A673 (cell line): ENCODE results near the gene MPZL1.

Experiments
- EZH2 ChIP-seq: fragments of 200-600 bp; sonication (generic); IDR thresholded peaks from 2 replicates; pipeline ENCODE4 v1.6.1; 2017; ENCODE audit warnings: borderline replicate concordance, low read depth, mild to moderate bottlenecking, mixed read lengths, antibody characterized with exemption, low read length; ENCODE audit not compliant: poor library complexity, severe bottlenecking
- TF ChIP-seq, protein P1 (sequence below): fragments of 300-800, 200-600 bp; sonication (generic); conservative IDR thresholded peaks from 2 replicates; pipeline ENCODE4 v1.5.1; 2017; ENCODE audit warnings: low read depth, mild to moderate bottlenecking, antibody characterized with exemption, low read length, moderate library complexity, mixed read lengths

DNA sequence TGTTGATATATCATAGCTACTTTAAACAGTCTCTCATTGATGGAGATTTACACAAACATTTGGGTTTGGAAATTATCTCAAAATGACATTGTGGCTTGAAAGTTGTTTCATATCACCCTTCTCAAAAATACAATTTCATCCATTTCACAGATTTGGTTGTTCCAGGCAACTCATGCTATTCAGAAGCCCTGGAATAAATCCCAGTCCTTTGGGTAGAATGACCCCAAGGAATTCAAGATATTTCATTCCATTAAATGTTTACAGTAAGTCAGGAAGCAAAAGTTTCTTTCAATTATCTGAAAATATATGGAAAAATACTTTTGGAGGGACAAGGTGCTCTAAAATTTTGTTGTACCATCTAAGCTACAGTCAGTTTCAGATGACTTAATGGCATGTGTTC, 27.1 kb downstream of the MPZL1 start:
- TF ChIP-seq, protein P1, sequence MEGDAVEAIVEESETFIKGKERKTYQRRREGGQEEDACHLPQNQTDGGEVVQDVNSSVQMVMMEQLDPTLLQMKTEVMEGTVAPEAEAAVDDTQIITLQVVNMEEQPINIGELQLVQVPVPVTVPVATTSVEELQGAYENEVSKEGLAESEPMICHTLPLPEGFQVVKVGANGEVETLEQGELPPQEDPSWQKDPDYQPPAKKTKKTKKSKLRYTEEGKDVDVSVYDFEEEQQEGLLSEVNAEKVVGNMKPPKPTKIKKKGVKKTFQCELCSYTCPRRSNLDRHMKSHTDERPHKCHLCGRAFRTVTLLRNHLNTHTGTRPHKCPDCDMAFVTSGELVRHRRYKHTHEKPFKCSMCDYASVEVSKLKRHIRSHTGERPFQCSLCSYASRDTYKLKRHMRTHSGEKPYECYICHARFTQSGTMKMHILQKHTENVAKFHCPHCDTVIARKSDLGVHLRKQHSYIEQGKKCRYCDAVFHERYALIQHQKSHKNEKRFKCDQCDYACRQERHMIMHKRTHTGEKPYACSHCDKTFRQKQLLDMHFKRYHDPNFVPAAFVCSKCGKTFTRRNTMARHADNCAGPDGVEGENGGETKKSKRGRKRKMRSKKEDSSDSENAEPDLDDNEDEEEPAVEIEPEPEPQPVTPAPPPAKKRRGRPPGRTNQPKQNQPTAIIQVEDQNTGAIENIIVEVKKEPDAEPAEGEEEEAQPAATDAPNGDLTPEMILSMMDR, result no peak
- TF ChIP-seq EZH2, result no peak
